SK-N-SH (cell line): ENCODE results near the gene EDA. TPM values are rescaled to one million over a fixed set of nuclear protein-coding genes. Genes with fewer than 3 reads are reported as not detected.

Experiments
- CTCF ChIA-PET: fragments of 300-600, 350-600 bp; formaldehyde crosslinking; extraction: SDS; loops from one replicate; lab custom pipeline; 2021; lab: Yijun Ruan, JAX
- POLR2A ChIA-PET: fragments of 350-600 bp; sonication (Branson Sonifier 250); formaldehyde crosslinking; extraction: SDS; loops from one replicate; lab custom pipeline; 2020; ENCODE audit warnings: antibody characterized with exemption, inconsistent platforms; lab: Yijun Ruan, JAX
- DNase-seq: peaks from one replicate; pipeline ENCODE4 v3.0.0; 2012
- H2AFZ ChIP-seq: fragments of 200-600 bp; sonication (generic); 2 replicates; pipeline ENCODE4 v1.8.1; 2016; ENCODE audit warnings: antibody characterized with exemption, mild to moderate bottlenecking, low read depth
- H3F3A ChIP-seq: fragments of 200-600 bp; sonication (generic); replicated peaks from 2 replicates; pipeline ENCODE3; 2016; ENCODE audit warnings: antibody characterized with exemption, mild to moderate bottlenecking; ENCODE audit not compliant: insufficient read depth
- H3K27ac ChIP-seq, 2 experiments: fragments of 200-500 bp in 1 of 2; fragments of 200-600 bp in 1 of 2; sonication (Bioruptor generic) in 1 of 2; sonication (generic), shearing (Covaris generic) in 1 of 2; 2 replicates each; pipeline versions ENCODE4 v1.5.1 to v1.6.1; 2014 to 2016; ENCODE audit warnings: low read depth in 2 of 2, inconsistent platforms in 1 of 2, low read length in 1 of 2, mild to moderate bottlenecking in 1 of 2, mixed read lengths in 1 of 2
- H3K27me3 ChIP-seq: fragments of 200-600 bp; sonication (generic), shearing (Covaris generic); 2 replicates; pipeline ENCODE4 v1.6.1; 2016; ENCODE audit warnings: mixed run types; ENCODE audit not compliant: insufficient read depth
- H3K36me3 ChIP-seq, 2 experiments: fragments of 200-500 bp in 1 of 2; fragments of 200-600 bp in 1 of 2; sonication (Bioruptor generic) in 1 of 2; sonication (generic) in 1 of 2; replicated peaks in 1 of 2; 2 replicates each; pipeline versions ENCODE3 to v1.5.1; 2014 to 2016; ENCODE audit warnings: low read length in 1 of 2, mild to moderate bottlenecking in 1 of 2; ENCODE audit not compliant: insufficient read depth in 2 of 2, control insufficient read depth in 1 of 2
- H3K4me1 ChIP-seq, 2 experiments: fragments of 200-500 bp in 1 of 2; fragments of 200-600 bp in 1 of 2; sonication (Bioruptor generic) in 1 of 2; sonication (generic), shearing (Covaris generic) in 1 of 2; 2 replicates each; pipeline versions ENCODE4 v1.5.1 to v1.6.1; 2014 to 2016; ENCODE audit warnings: low read depth in 1 of 2, low read length in 1 of 2, mixed run types in 1 of 2; ENCODE audit not compliant: insufficient read depth in 2 of 2, control insufficient read depth in 1 of 2
- H3K4me2 ChIP-seq: fragments of 200-600 bp; sonication (generic), shearing (Covaris generic); 2 replicates; pipeline ENCODE4 v1.6.1; 2017; ENCODE audit warnings: mixed run types
- H3K4me3 ChIP-seq, 2 experiments: fragments of 200-500 bp in 1 of 2; fragments of 200-600 bp in 1 of 2; sonication (Bioruptor generic) in 1 of 2; sonication (generic), shearing (Covaris generic) in 1 of 2; 2 replicates each; pipeline versions ENCODE4 v1.5.1 to v1.8.1; 2014 to 2016; ENCODE audit warnings: low read depth in 2 of 2, inconsistent platforms in 1 of 2, low read length in 1 of 2, mild to moderate bottlenecking in 1 of 2, mixed read lengths in 1 of 2, moderate library complexity in 1 of 2
- H3K79me2 ChIP-seq: fragments of 200-600 bp; sonication (generic); 2 replicates; pipeline ENCODE4 v1.8.1; 2017; ENCODE audit warnings: mild to moderate bottlenecking; ENCODE audit not compliant: insufficient read depth
- H3K9ac ChIP-seq: fragments of 200-600 bp; sonication (generic); 2 replicates; pipeline ENCODE4 v1.6.1; 2017; ENCODE audit warnings: mixed run types
- H3K9me2 ChIP-seq: fragments of 200-600 bp; sonication (generic); 2 replicates; pipeline ENCODE4 v1.6.1; 2017; ENCODE audit warnings: mixed run types
- H3K9me3 ChIP-seq: fragments of 200-600 bp; sonication (generic); 2 replicates; pipeline ENCODE4 v1.6.1; 2017; ENCODE audit warnings: mixed run types, mild to moderate bottlenecking, moderate library complexity
- H4K20me1 ChIP-seq: fragments of 200-600 bp; sonication (generic); 2 replicates; pipeline ENCODE4 v1.6.1; 2017; ENCODE audit warnings: mild to moderate bottlenecking, mixed run types; ENCODE audit not compliant: insufficient read depth
- EP300 ChIP-seq, 2 experiments: IDR thresholded peaks; 2 replicates each; pipeline versions ENCODE4 v1.4.0 to v1.6.1; 2012; ENCODE audit warnings: borderline replicate concordance in 1 of 2, low read depth in 1 of 2, low read length in 1 of 2
- EZH2phosphoT487 ChIP-seq: fragments of 200-600 bp; sonication (generic); IDR thresholded peaks from 2 replicates; pipeline ENCODE4 v1.6.1; 2017; ENCODE audit warnings: low read depth, mixed run types, mild to moderate bottlenecking, antibody characterized with exemption, moderate library complexity, borderline replicate concordance
- GATA2 ChIP-seq: sonication (generic); formaldehyde crosslinking; IDR thresholded peaks from 2 replicates; pipeline ENCODE4 v1.5.0; 2020; ENCODE audit warnings: mild to moderate bottlenecking, missing genetic modification reagents
- JUND ChIP-seq: IDR thresholded peaks from 2 replicates; pipeline ENCODE4 v1.4.0; 2012
- NFIC ChIP-seq: IDR thresholded peaks from 2 replicates; pipeline ENCODE4 v1.4.0; 2012; ENCODE audit warnings: borderline replicate concordance
- NRF1 ChIP-seq: IDR thresholded peaks from 2 replicates; pipeline ENCODE4 v1.6.1; 2012; ENCODE audit warnings: low read depth, mild to moderate bottlenecking, low read length
- REST ChIP-seq: IDR thresholded peaks from 2 replicates; pipeline ENCODE4 v1.6.1; 2012; ENCODE audit warnings: mild to moderate bottlenecking, low read depth, low read length, moderate library complexity
- RFX5 ChIP-seq: IDR thresholded peaks from 2 replicates; pipeline ENCODE4 v1.6.1; 2012; ENCODE audit warnings: mild to moderate bottlenecking, improper control_type of control experiment, low read length
- RXRA ChIP-seq: IDR thresholded peaks from 2 replicates; pipeline ENCODE4 v1.4.0; 2012; ENCODE audit warnings: low read depth, mild to moderate bottlenecking, borderline replicate concordance
- TAF1 ChIP-seq: IDR thresholded peaks from 2 replicates; pipeline ENCODE4 v1.6.1; 2012; ENCODE audit warnings: low read depth, mild to moderate bottlenecking, low read length, moderate library complexity, borderline replicate concordance
- USF1 ChIP-seq: IDR thresholded peaks from 2 replicates; pipeline ENCODE4 v1.4.0; 2012; ENCODE audit warnings: low read depth, borderline replicate concordance
- USF2 ChIP-seq: fragments of 150-350 bp; IDR thresholded peaks from 2 replicates; pipeline ENCODE4 v1.6.1; 2017; ENCODE audit warnings: antibody characterized with exemption, low read length, low read depth, borderline replicate concordance
- WGBS: methylation state at CpG from one replicate; pipeline ENCODE4 v1.1.6; 2017; ENCODE audit warnings: low lambda C conversion rate; 5-methylcytosine and 5-hydroxymethylcytosine counted together
- polyA plus RNA-seq, 3 experiments: library from polyadenylated mRNA; depleted of rRNA; stranded (reverse); fragments of >200 nt; gene quantifications; 2 replicates each; pipeline ENCODE4 v1.2.3, GENCODE V29; 2012
- TF ChIP-seq, protein P1 (sequence below): IDR thresholded peaks from 2 replicates; pipeline ENCODE4 v1.4.0; 2012; ENCODE audit warnings: low read depth, borderline replicate concordance

The EDA gene
- polyA plus RNA-seq, 1 of the 3 experiments (the other 2 are of a cell fraction), result 0.02 TPM

DNA sequence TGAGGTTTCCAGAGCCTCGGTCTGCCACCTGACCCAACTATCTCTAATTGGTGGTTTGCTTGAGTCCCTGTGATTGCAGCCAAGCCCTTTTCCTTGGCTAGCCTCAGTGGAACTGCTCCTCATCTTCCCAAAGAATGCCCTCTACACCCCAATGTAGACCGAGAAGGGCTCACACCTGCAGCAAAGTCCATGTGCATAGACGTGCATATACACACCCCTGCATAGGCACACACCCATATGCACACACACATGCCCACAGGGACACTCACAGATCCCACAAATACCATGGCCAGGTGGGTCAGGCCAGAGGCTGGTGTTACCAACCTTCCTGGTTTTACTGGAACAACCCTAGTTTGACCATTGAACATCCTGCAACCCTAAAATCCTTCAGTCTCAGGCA is 433.5 kb downstream of the EDA start:
- no peaks in the 10 kb centered on the region for H3K9me3 ChIP-seq
- no peak overlapping the region for H3K4me2 ChIP-seq
- H3K9me2 ChIP-seq, result no peaks in the 10 kb centered on the region
- no peak for TF ChIP-seq EZH2phosphoT487
- no peak for TF ChIP-seq GATA2 (CRISPR knock-in tag)
- TF ChIP-seq, protein P1, sequence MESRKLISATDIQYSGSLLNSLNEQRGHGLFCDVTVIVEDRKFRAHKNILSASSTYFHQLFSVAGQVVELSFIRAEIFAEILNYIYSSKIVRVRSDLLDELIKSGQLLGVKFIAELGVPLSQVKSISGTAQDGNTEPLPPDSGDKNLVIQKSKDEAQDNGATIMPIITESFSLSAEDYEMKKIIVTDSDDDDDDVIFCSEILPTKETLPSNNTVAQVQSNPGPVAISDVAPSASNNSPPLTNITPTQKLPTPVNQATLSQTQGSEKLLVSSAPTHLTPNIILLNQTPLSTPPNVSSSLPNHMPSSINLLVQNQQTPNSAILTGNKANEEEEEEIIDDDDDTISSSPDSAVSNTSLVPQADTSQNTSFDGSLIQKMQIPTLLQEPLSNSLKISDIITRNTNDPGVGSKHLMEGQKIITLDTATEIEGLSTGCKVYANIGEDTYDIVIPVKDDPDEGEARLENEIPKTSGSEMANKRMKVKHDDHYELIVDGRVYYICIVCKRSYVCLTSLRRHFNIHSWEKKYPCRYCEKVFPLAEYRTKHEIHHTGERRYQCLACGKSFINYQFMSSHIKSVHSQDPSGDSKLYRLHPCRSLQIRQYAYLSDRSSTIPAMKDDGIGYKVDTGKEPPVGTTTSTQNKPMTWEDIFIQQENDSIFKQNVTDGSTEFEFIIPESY, result no peak
- no peak for TF ChIP-seq JUND
- TF ChIP-seq RXRA, result no peak
- no peak for TF ChIP-seq USF1
- TF ChIP-seq NFIC, result no peak
- no peak for TF ChIP-seq EP300 (IDR thresholded peaks at IDR 0.05; ENCODE audit: borderline replicate concordance in 1 of 2, low read depth in 1 of 2, low read length in 1 of 2)
- no peak for TF ChIP-seq REST
- TF ChIP-seq NRF1, result no peak
- no peak for TF ChIP-seq USF2
- no peak for TF ChIP-seq TAF1
- TF ChIP-seq RFX5, result no peak
- no peak overlapping the region for H2AFZ ChIP-seq
- 60% methylated on average over 1 of the region's 3 CpGs for WGBS
- no peak for DNase-seq
- no peaks in the 10 kb centered on the region for H3K79me2 ChIP-seq
- H3K9ac ChIP-seq, result no peak overlapping the region
- no peak overlapping the region for H3K27ac ChIP-seq
- H3K36me3 ChIP-seq, result no peaks in the 10 kb centered on the region
- H3K4me3 ChIP-seq, result no peak overlapping the region
- no peaks in the 10 kb centered on the region; the same call in 1 of the 2 replicates for H3K27me3 ChIP-seq
- no peaks in the 10 kb centered on the region for H3K4me1 ChIP-seq
- ChIA-PET POLR2A (no interaction called here), CTCF (no interaction called here)
- H4K20me1 ChIP-seq, result no peaks in the 10 kb centered on the region
- peaks cover 9% of the 10 kb centered on the region for H3F3A ChIP-seq
